ENCODE results near the gene ALDH4A1. TPM values are rescaled to one million over a fixed set of nuclear protein-coding genes. Genes with fewer than 3 reads are reported as not detected.

ALDH4A1 gene
- total RNA-seq, 1 donor from 2014 or later, result 21.8 TPM

GRCh38 chr1:18950401-18951026, 48.2 kb upstream of the ALDH4A1 start:
- H3K4me2 ChIP-seq, result peak overlapping the region; percentile 51
- H4K20me1 ChIP-seq (ENCODE audit: low read depth), result peaks cover 8% of the 10 kb centered on the region
- H3K4me1 ChIP-seq, result peaks cover 23% of the 10 kb centered on the region
- H3K4me3 ChIP-seq, result no peak overlapping the region
- DNase-seq (ENCODE audit: low spot score), result no peak
- Mint-ChIP-seq H3K4me1 (peaks cover 64% of the 10 kb centered on the region), H3K27me3 (ENCODE audit: insufficient read depth, low read depth) (peaks cover 14% of the 10 kb centered on the region), H3K4me3 (peak overlapping the region; percentile 60), H3K36me3 (no peaks in the 10 kb centered on the region), H3K27ac (peak overlapping the region; percentile 75), H3K9me3 (no peaks in the 10 kb centered on the region)
- peak overlapping the region; percentile 91 for H2AFZ ChIP-seq (replicated peaks)
- H3K79me2 ChIP-seq (ENCODE audit: low read depth), result no peaks in the 10 kb centered on the region
- peaks cover 28% of the 10 kb centered on the region for H3K27me3 ChIP-seq
- H3K36me3 ChIP-seq, result no peaks in the 10 kb centered on the region
- no peak overlapping the region for H3K9ac ChIP-seq
- TF ChIP-seq CTCF (IDR thresholded peaks at IDR 0.05), result no peak
- no peak for TF ChIP-seq EZH2phosphoT487 (IDR thresholded peaks at IDR 0.05)
- no peak for TF ChIP-seq EZH2 (IDR thresholded peaks at IDR 0.05)
- no peaks in the 10 kb centered on the region for H3K9me3 ChIP-seq (ENCODE audit: low read depth)
- H3K27ac ChIP-seq, result no peak overlapping the region
- peaks cover 24% of the 10 kb centered on the region for H3F3A ChIP-seq (ENCODE audit: low read depth)

DNA sequence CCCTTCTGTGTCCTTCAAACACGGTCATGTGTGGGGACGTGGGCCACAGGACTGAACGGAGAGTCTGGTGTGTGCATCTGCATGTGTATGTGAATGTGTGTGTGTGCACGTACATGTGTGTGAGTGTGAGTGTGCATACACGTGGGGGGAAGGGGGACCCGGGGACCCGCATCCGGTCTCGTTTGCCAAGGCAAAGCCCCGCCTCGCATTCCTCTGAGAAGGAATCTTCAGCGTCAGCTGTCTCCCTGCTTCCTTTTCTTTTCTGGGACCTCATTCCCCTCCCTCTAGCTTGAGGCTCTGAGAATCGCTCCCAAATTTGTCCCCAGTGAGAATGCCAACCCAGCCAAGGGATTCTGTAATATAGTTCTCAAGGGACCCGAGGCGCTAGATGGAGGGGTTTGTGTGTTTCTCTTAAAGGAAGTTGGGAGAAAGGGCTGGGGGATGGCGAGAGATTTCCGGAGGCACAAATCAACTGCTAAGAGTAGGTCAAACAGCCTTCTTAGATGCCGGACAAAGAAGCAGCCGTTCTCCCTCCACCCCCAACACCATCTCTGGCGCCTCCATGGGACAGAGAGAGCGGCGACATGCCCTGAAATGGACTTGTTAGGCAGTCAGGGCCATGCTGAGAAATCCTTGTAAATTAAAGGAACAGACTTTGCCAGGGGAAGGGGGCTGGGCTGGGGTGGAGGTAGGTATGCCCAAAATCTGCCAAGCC, 47.5 kb upstream of the ALDH4A1 start:
- Histone ChIP-seq H3K4me3 (no peak overlapping the region), H2AFZ (replicated peaks) (peak overlapping the region; percentile 91), H3K9ac (no peak overlapping the region), H3K79me2 (ENCODE audit: low read depth) (no peaks in the 10 kb centered on the region), H3K27ac (no peak overlapping the region), H3K4me2 (peak overlapping the region; percentile 51), H3F3A (ENCODE audit: low read depth) (peaks cover 22% of the 10 kb centered on the region), H3K36me3 (no peaks in the 10 kb centered on the region), H3K4me1 (peaks cover 28% of the 10 kb centered on the region), H3K9me3 (ENCODE audit: low read depth) (no peaks in the 10 kb centered on the region), H3K27me3 (peaks cover 21% of the 10 kb centered on the region), H4K20me1 (ENCODE audit: low read depth) (peaks cover 3% of the 10 kb centered on the region)
- TF ChIP-seq CTCF (IDR thresholded peaks at IDR 0.05) (peak; percentile 41), EZH2 (IDR thresholded peaks at IDR 0.05) (no peak), EZH2phosphoT487 (IDR thresholded peaks at IDR 0.05) (no peak)
- Mint-ChIP-seq H3K4me3 (peak overlapping the region; percentile 60), H3K4me1 (peaks cover 65% of the 10 kb centered on the region), H3K9me3 (no peaks in the 10 kb centered on the region), H3K27me3 (ENCODE audit: insufficient read depth, low read depth) (peaks cover 9% of the 10 kb centered on the region), H3K27ac (peak overlapping the region; percentile 75), H3K36me3 (no peaks in the 10 kb centered on the region)
- peak; percentile 77 for DNase-seq (ENCODE audit: low spot score)

GRCh38 chr1:18948913-18949685, 46.7 kb upstream of the ALDH4A1 start:
- H3K9me3 ChIP-seq (ENCODE audit: low read depth), result no peaks in the 10 kb centered on the region
- no peak overlapping the region for H3K9ac ChIP-seq
- no peak overlapping the region for H3K4me3 ChIP-seq
- peak overlapping the region; percentile 51 for H3K4me2 ChIP-seq
- no peaks in the 10 kb centered on the region for H3K9me3 Mint-ChIP-seq
- H3K4me1 ChIP-seq, result peaks cover 28% of the 10 kb centered on the region
- H3K4me1 Mint-ChIP-seq, result peaks cover 63% of the 10 kb centered on the region
- no peaks in the 10 kb centered on the region for H3K36me3 ChIP-seq
- H3K36me3 Mint-ChIP-seq, result no peaks in the 10 kb centered on the region
- peak overlapping the region; percentile 91 for H2AFZ ChIP-seq (replicated peaks)
- H4K20me1 ChIP-seq (ENCODE audit: low read depth), result no peaks in the 10 kb centered on the region
- no peak overlapping the region for H3K4me3 Mint-ChIP-seq
- DNase-seq (ENCODE audit: low spot score), result peak; percentile 37
- peaks cover 16% of the 10 kb centered on the region for H3F3A ChIP-seq (ENCODE audit: low read depth)
- TF ChIP-seq EZH2phosphoT487 (IDR thresholded peaks at IDR 0.05) (no peak), CTCF (IDR thresholded peaks at IDR 0.05) (no peak), EZH2 (IDR thresholded peaks at IDR 0.05) (no peak)
- peak overlapping the region; percentile 75 for H3K27ac Mint-ChIP-seq
- peaks cover 3% of the 10 kb centered on the region for H3K27me3 Mint-ChIP-seq (ENCODE audit: insufficient read depth, low read depth)
- no peaks in the 10 kb centered on the region for H3K79me2 ChIP-seq (ENCODE audit: low read depth)
- peaks cover 14% of the 10 kb centered on the region for H3K27me3 ChIP-seq
- no peak overlapping the region for H3K27ac ChIP-seq
